GM10248 (cell line): ENCODE data around the gene EIF4A2.

Source experiments
- CTCF ChIA-PET: fragments of 300-600 bp; sonication (Branson Sonifier 250); formaldehyde crosslinking; extraction: SDS; loops from one replicate; lab custom pipeline; 2021; ENCODE audit warnings: antibody characterized with exemption; lab: Yijun Ruan, JAX
- POLR2A ChIA-PET: fragments of 350-650 bp; sonication (Branson Sonifier 250); formaldehyde crosslinking; extraction: SDS; loops from one replicate; lab custom pipeline; 2020; ENCODE audit warnings: antibody characterized with exemption; lab: Yijun Ruan, JAX
- DNase-seq: peaks from one replicate; pipeline ENCODE4 v3.0.0; 2012; ENCODE audit errors: extremely low spot score
- CTCF ChIP-seq: IDR thresholded peaks from 2 replicates; pipeline ENCODE4 v1.5.1; 2012; ENCODE audit warnings: mild to moderate bottlenecking, low read depth; ENCODE audit errors: extremely low read depth, missing control alignments, control extremely low read depth

The EIF4A2 gene

GRCh38 chr3:186760897-186761447, 22.4 kb upstream of the EIF4A2 start:
- no peak for TF ChIP-seq CTCF
- DNase-seq: no peak
- ChIA-PET POLR2A (interaction anchor here (0.7 kb wide), 1 partner anchor 11 kb away, joined by 5 read pairs; no protein-coding TSS in a partner anchor), CTCF (no interaction called here)

GRCh38 chr3:186772281-186772694, 11.1 kb upstream of the EIF4A2 start:
- ChIA-PET CTCF (interaction anchor here (1.1 to 2.2 kb wide), 2 partner anchors 157 to 845 kb away, joined by 3 to 16 read pairs; no protein-coding TSS in a partner anchor), POLR2A (interaction anchor here (1.7 kb wide), 1 partner anchor 11 kb away, joined by 15 read pairs; the partner anchor contains the start of gene EIF4A2)
- DNase-seq: no peak
- no peak for TF ChIP-seq CTCF

GRCh38 chr3:186772701-186773417, 10.5 kb upstream of the EIF4A2 start:
- peak; percentile 84 for DNase-seq
- no peak for TF ChIP-seq CTCF
- CTCF ChIA-PET: interaction anchor here (1.1 to 2.2 kb wide), 2 partner anchors 158 to 846 kb away, joined by 3 to 16 read pairs; no protein-coding TSS in a partner anchor
- POLR2A ChIA-PET: interaction anchor here (1.7 kb wide), 1 partner anchor 11 kb away, joined by 15 read pairs; the partner anchor contains the start of gene EIF4A2

- ChIA-PET POLR2A (no interaction called here), CTCF (no interaction called here)
- TF ChIP-seq CTCF: no peak
- no peak for DNase-seq
These were observed 7.4 kb upstream of the EIF4A2 start for GRCh38 chr3:186775999-186776398.

GRCh38 chr3:186779204-186779603, 4.2 kb upstream of the EIF4A2 start:
- no peak for TF ChIP-seq CTCF
- CTCF ChIA-PET: interaction anchor here (2.5 kb wide), 1 partner anchor 164 kb away, joined by 9 read pairs; no protein-coding TSS in a partner anchor
- POLR2A ChIA-PET: no interaction called here

GRCh38 chr3:186782542-186783057, 777 bp upstream of the EIF4A2 start:
- POLR2A ChIA-PET: interaction anchor here (0.6 to 3.2 kb wide), 16 partner anchors 10 to 845 kb away, joined by 3 to 17 read pairs (median 5); partner anchors contain the start of genes RPL39L and TRA2B
- peak; percentile 51 for DNase-seq
- CTCF ChIA-PET: interaction anchor here (0.9 to 2.8 kb wide), 3 partner anchors 19 to 166 kb away, joined by 3 to 7 read pairs (median 5); no protein-coding TSS in a partner anchor
- no peak for TF ChIP-seq CTCF

More at GRCh38 chr3:186779204-186779603, 4.2 kb upstream of the EIF4A2 start:
- no peak for DNase-seq
